PFSK-1 (cell line): ENCODE data around the gene TATDN2.

Experiments
- POLR2AphosphoS5 ChIP-seq: IDR thresholded peaks from 2 replicates; pipeline ENCODE4 v1.6.1; 2012; ENCODE audit warnings: low read depth, mild to moderate bottlenecking, control low read depth, low read length, moderate library complexity
- REST ChIP-seq, 2 experiments: IDR thresholded peaks; 2 replicates each; pipeline versions ENCODE4 v1.6.1 to v1.8.0; 2011 to 2012; ENCODE audit warnings: low read depth in 2 of 2, low read length in 2 of 2, control low read depth in 1 of 2, inconsistent platforms in 1 of 2, mild to moderate bottlenecking in 1 of 2, moderate library complexity in 1 of 2; ENCODE audit not compliant: insufficient read depth in 1 of 2
- TAF1 ChIP-seq: IDR thresholded peaks from 2 replicates; pipeline ENCODE4 v1.6.1; 2012; ENCODE audit warnings: low read length, control low read depth, borderline replicate concordance; ENCODE audit not compliant: insufficient read depth

GRCh38 chr3:10280177-10280529, 31.9 kb downstream of the TATDN2 start:
- no peak for TF ChIP-seq POLR2AphosphoS5
- no peak for TF ChIP-seq REST (IDR thresholded peaks at IDR 0.05; ENCODE audit: insufficient read depth in 1 of 2, low read depth in 2 of 2, low read length in 2 of 2)
- TF ChIP-seq TAF1, result no peak
